ENCODE data around the gene STOM. TPM values are rescaled to one million over a fixed set of nuclear protein-coding genes. Genes with fewer than 3 reads are reported as not detected.

STOM gene
- total and polyA plus RNA-seq, 5 experiments from 2014 or later: 16.0 to 193 (median 18.7) TPM

- Mint-ChIP-seq H3K9me3 (no peaks in the 10 kb centered on the region), H3K27ac (no peak overlapping the region)
These were observed 47.2 kb downstream of the STOM start for GRCh38 chr9:121322737-121323448.

GRCh38 chr9:121322037-121322736 lies 47.9 kb downstream of the STOM start:
- Mint-ChIP-seq H3K27me3 (no peaks in the 10 kb centered on the region), H3K4me3 (no peak overlapping the region), H3K27ac (peak overlapping the region in 1 of 10 donors; percentile 8), H3K9me3 (no peaks in the 10 kb centered on the region), H3K4me1 (peaks cover 5 to 27% (median 15%) of the 10 kb centered on the region in 4 donors), H3K36me3 (peaks cover 0 to 6% (median 3%) of the 10 kb centered on the region in 3 donors)
- POLR2A ChIA-PET: no interaction called here
- no peak for ATAC-seq
- no peak for DNase-seq

More at GRCh38 chr9:121322737-121323448, 47.2 kb downstream of the STOM start:
- H3K4me1 Mint-ChIP-seq: peaks cover 5 to 27% (median 15%) of the 10 kb centered on the region in 4 donors
- H3K36me3 Mint-ChIP-seq: peaks cover 0 to 3% (median 2%) of the 10 kb centered on the region in 3 donors
- H3K27me3 Mint-ChIP-seq: no peaks in the 10 kb centered on the region
- no peak for ATAC-seq
- DNase-seq: no peak
- no peak overlapping the region for H3K4me3 Mint-ChIP-seq
- POLR2A ChIA-PET: no interaction called here

- Mint-ChIP-seq H3K27ac (peak overlapping the region in 1 of 10 donors; percentile 38), H3K9me3 (no peaks in the 10 kb centered on the region), H3K4me3 (peak overlapping the region in 1 of 10 donors; percentile 52), H3K36me3 (peaks cover 0 to 6% (median 3%) of the 10 kb centered on the region in 3 donors), H3K4me1 (peaks cover 5 to 27% (median 15%) of the 10 kb centered on the region in 4 donors), H3K27me3 (no peaks in the 10 kb centered on the region)
- DNase-seq: no peak
- ATAC-seq: no peak
- POLR2A ChIA-PET: interaction anchor here (1.6 kb wide), 1 partner anchor 79 kb away, joined by 6 read pairs; no protein-coding TSS in a partner anchor
These were observed 49.0 kb downstream of the STOM start for GRCh38 chr9:121321016-121321503.

- DNase-seq: no peak
- no peak overlapping the region for H3K4me3 Mint-ChIP-seq
- POLR2A ChIA-PET: interaction anchor here (1.6 kb wide), 1 partner anchor 80 kb away, joined by 6 read pairs; no protein-coding TSS in a partner anchor
- peak overlapping the region in 1 of 10 donors; percentile 40 for H3K27ac Mint-ChIP-seq
- no peak for ATAC-seq
- peaks cover 5 to 22% (median 15%) of the 10 kb centered on the region in 4 donors for H3K4me1 Mint-ChIP-seq
- H3K36me3 Mint-ChIP-seq: peaks cover 0 to 6% (median 0%) of the 10 kb centered on the region in 3 donors
- H3K9me3 Mint-ChIP-seq: no peaks in the 10 kb centered on the region
- no peaks in the 10 kb centered on the region for H3K27me3 Mint-ChIP-seq
These were observed 50.7 kb downstream of the STOM start for GRCh38 chr9:121319383-121319780.

- H3K36me3 Mint-ChIP-seq: peaks cover 0 to 6% (median 0%) of the 10 kb centered on the region in 3 donors
- POLR2A ChIA-PET: no interaction called here
- ATAC-seq: no peak
- peak overlapping the region in 2 of 10 donors; percentile 40 to 64 for H3K27ac Mint-ChIP-seq
- no peaks in the 10 kb centered on the region for H3K9me3 Mint-ChIP-seq
- peaks cover 5 to 22% (median 15%) of the 10 kb centered on the region in 4 donors for H3K4me1 Mint-ChIP-seq
- no peaks in the 10 kb centered on the region for H3K27me3 Mint-ChIP-seq
- H3K4me3 Mint-ChIP-seq: no peak overlapping the region
- DNase-seq: no peak
These were observed 51.2 kb downstream of the STOM start for GRCh38 chr9:121318631-121319382.

GRCh38 chr9:121317737-121318630 lies 52.1 kb downstream of the STOM start:
- Mint-ChIP-seq H3K27ac (no peak overlapping the region), H3K36me3 (peaks cover 0 to 6% (median 0%) of the 10 kb centered on the region in 3 donors), H3K27me3 (no peaks in the 10 kb centered on the region), H3K4me3 (no peak overlapping the region), H3K9me3 (no peaks in the 10 kb centered on the region), H3K4me1 (peaks cover 5 to 22% (median 15%) of the 10 kb centered on the region in 4 donors)
- DNase-seq: no peak
- no peak for ATAC-seq
- POLR2A ChIA-PET: no interaction called here

- Mint-ChIP-seq H3K4me3 (no peak overlapping the region), H3K27me3 (no peaks in the 10 kb centered on the region), H3K27ac (no peak overlapping the region), H3K9me3 (no peaks in the 10 kb centered on the region), H3K4me1 (peaks cover 6 to 13% (median 9%) of the 10 kb centered on the region in 4 donors), H3K36me3 (peaks cover 0 to 9% (median 0%) of the 10 kb centered on the region in 3 donors)
- POLR2A ChIA-PET: no interaction called here
- no peak for DNase-seq
- no peak for ATAC-seq
These were observed 53.1 kb downstream of the STOM start for GRCh38 chr9:121316852-121317373.

GRCh38 chr9:121316378-121316777 lies 53.7 kb downstream of the STOM start:
- H3K9me3 Mint-ChIP-seq: no peaks in the 10 kb centered on the region
- POLR2A ChIA-PET: no interaction called here

GRCh38 chr9:121313458-121314152 lies 56.4 kb downstream of the STOM start:
- H3K27me3 Mint-ChIP-seq: no peaks in the 10 kb centered on the region
- DNase-seq (no peak), ATAC-seq (no peak)
- no peak overlapping the region for H3K27ac Mint-ChIP-seq
- H3K4me3 Mint-ChIP-seq: no peak overlapping the region
- peaks cover 0 to 7% (median 0%) of the 10 kb centered on the region in 3 donors for H3K36me3 Mint-ChIP-seq
- POLR2A ChIA-PET: no interaction called here
- peaks cover 0 to 3% (median 0%) of the 10 kb centered on the region in 4 donors for H3K4me1 Mint-ChIP-seq
- no peaks in the 10 kb centered on the region for H3K9me3 Mint-ChIP-seq

More at GRCh38 chr9:121316378-121316777, 53.7 kb downstream of the STOM start:
- ATAC-seq: no peak
- H3K4me3 Mint-ChIP-seq: no peak overlapping the region
- H3K4me1 Mint-ChIP-seq: peaks cover 6 to 13% (median 9%) of the 10 kb centered on the region in 4 donors
- H3K27me3 Mint-ChIP-seq: no peaks in the 10 kb centered on the region
- peaks cover 0 to 9% (median 0%) of the 10 kb centered on the region in 3 donors for H3K36me3 Mint-ChIP-seq
- DNase-seq: no peak
- H3K27ac Mint-ChIP-seq: no peak overlapping the region

- POLR2A ChIA-PET: no interaction called here
These were observed 57.9 kb downstream of the STOM start for GRCh38 chr9:121312169-121312568.

GRCh38 chr9:121310571-121310970 lies 59.5 kb downstream of the STOM start:
- no peak overlapping the region for H3K4me3 Mint-ChIP-seq
- POLR2A ChIA-PET: no interaction called here
- no peak overlapping the region for H3K27ac Mint-ChIP-seq
- DNase-seq (peak in 1 of 10 donors; percentile 32), ATAC-seq (no peak)
- peaks cover 0 to 2% (median 2%) of the 10 kb centered on the region in 3 donors for H3K36me3 Mint-ChIP-seq
- peaks cover 0 to 3% (median 0%) of the 10 kb centered on the region in 4 donors for H3K4me1 Mint-ChIP-seq
- H3K27me3 Mint-ChIP-seq: no peaks in the 10 kb centered on the region
- no peaks in the 10 kb centered on the region for H3K9me3 Mint-ChIP-seq

More at GRCh38 chr9:121312169-121312568, 57.9 kb downstream of the STOM start:
- H3K9me3 Mint-ChIP-seq: no peaks in the 10 kb centered on the region
- peaks cover 0 to 3% (median 2%) of the 10 kb centered on the region in 3 donors for H3K36me3 Mint-ChIP-seq
- H3K27ac Mint-ChIP-seq: no peak overlapping the region
- H3K4me3 Mint-ChIP-seq: no peak overlapping the region
- ATAC-seq (no peak), DNase-seq (peak in 1 of 10 donors; percentile 32)
- H3K27me3 Mint-ChIP-seq: no peaks in the 10 kb centered on the region
- peaks cover 0 to 3% (median 0%) of the 10 kb centered on the region in 4 donors for H3K4me1 Mint-ChIP-seq
